Sigmoid colon (tissue), 7 donors: ENCODE results near the gene UQCRFS1. TPM values are rescaled to one million over a fixed set of nuclear protein-coding genes. Genes with fewer than 3 reads are reported as not detected.

Experiments
- DNase-seq: peaks from one replicate; pipeline ENCODE4 v3.0.0-alpha.2; 2019
- H3K27ac ChIP-seq, 4 donors: fragments of 200-600 bp; sonication (generic); one replicate each; pipeline ENCODE4 v1.5.1; 2016 to 2019; ENCODE audit warnings: mild to moderate bottlenecking in 1 of 4
- H3K27me3 ChIP-seq, 3 donors: fragments of 200-600 bp; sonication (generic); one replicate each; pipeline ENCODE4 v1.5.1; 2019; ENCODE audit warnings: mild to moderate bottlenecking in 1 of 3
- H3K36me3 ChIP-seq, 4 donors: fragments of 200-600 bp; sonication (generic); one replicate each; pipeline ENCODE4 v1.5.1; 2016 to 2019
- H3K4me1 ChIP-seq, 4 donors: fragments of 200-600 bp; sonication (generic); one replicate each; pipeline ENCODE4 v1.5.1; 2017 to 2019
- H3K4me3 ChIP-seq, 4 donors: fragments of 200-600 bp; sonication (generic); one replicate each; pipeline ENCODE4 v1.5.1; 2017 to 2019; ENCODE audit warnings: mild to moderate bottlenecking in 2 of 4, moderate library complexity in 1 of 4
- H3K9me3 ChIP-seq, 4 donors: fragments of 200-600 bp in 3 of 4; sonication (generic) in 3 of 4; one replicate each; pipeline versions ENCODE4 v1.5.1 to v1.6.1; 2013 to 2019
- CTCF ChIP-seq, 4 experiments: fragments of 450-650 bp in 3 of 4; fragments of 200-600 bp in 1 of 4; IDR thresholded peaks; one replicate each; pipeline ENCODE4 v1.5.1; 2016 to 2019; ENCODE audit warnings: antibody characterized with exemption in 4 of 4, mild to moderate bottlenecking in 3 of 4, moderate library complexity in 2 of 4
- EP300 ChIP-seq, 4 donors: sonication (generic); formaldehyde crosslinking; IDR thresholded peaks; one replicate each; pipeline ENCODE4 v1.6.1; 2017; ENCODE audit warnings: antibody characterized with exemption in 4 of 4
- POLR2A ChIP-seq, 2 donors: fragments of 450-650 bp; IDR thresholded peaks; one replicate each; pipeline ENCODE4 v1.6.1; 2016; ENCODE audit warnings: antibody characterized with exemption in 2 of 2, mild to moderate bottlenecking in 2 of 2, moderate library complexity in 2 of 2
- POLR2AphosphoS5 ChIP-seq, 4 donors: sonication (generic); formaldehyde crosslinking; IDR thresholded peaks; one replicate each; pipeline ENCODE4 v1.6.1; 2017; ENCODE audit warnings: antibody characterized with exemption in 4 of 4
- WGBS, 2 donors: extraction: QIAGEN DNeasy Blood & Tissue Kit; methylation state at CpG; one replicate each; pipeline ENCODE4 v1.1.7; 2013; 5-methylcytosine and 5-hydroxymethylcytosine counted together
- intact Hi-C: fragments of 100-400 bp; cut with DNase I; formaldehyde crosslinking; loops from one replicate; pipeline ENCODE4 v1.15.1; 2023
- polyA plus RNA-seq, 3 donors: library from polyadenylated mRNA; stranded (reverse); fragments of 200-250 nt; gene quantifications; one replicate each; pipeline ENCODE4 v1.2.3, GENCODE V29; 2013
- total RNA-seq, 4 donors: library from RNA; depleted of rRNA; stranded (reverse); fragments of >200 nt; gene quantifications; one replicate each; pipeline ENCODE4 v1.1.0, GENCODE V29; 2016
- donor health status: healthy with polysubstance abuse.
- donor health status: Bipolar disorder and iron deficiency.
- donor health status: healthy.

The UQCRFS1 gene
- total RNA-seq, result 10 to 100 TPM; 30.2 to 46.4 (median 41.4) TPM
- polyA plus RNA-seq, result 100 to 1,000 TPM in 2 of 3 donors, 10 to 100 TPM in 1; 78.6 to 148 (median 106) TPM

GRCh38 chr19:29212648-29213573, at the start of gene UQCRFS1:
UQCRFS1 (minus strand) TSS chr19:29213151; CDS start chr19:29213118, 33 bp downstream.
- H3K9me3 ChIP-seq, result no peaks in the 10 kb centered on the region
- peaks cover 0 to 2% (median 0%) of the 10 kb centered on the region in 4 donors for H3K36me3 ChIP-seq
- peak; percentile 97 for DNase-seq
- peak within 1 kb of the TSS; percentile 82 to 99 (median 91) for H3K4me3 ChIP-seq
- intact Hi-C loops, result loop anchor here (5.0 kb wide), 2 partner anchors 394 to 1421 kb away; partner anchors contain the start of gene POP4
- no peaks in the 10 kb centered on the region for H3K27me3 ChIP-seq
- H3K4me1 ChIP-seq, result peaks cover 0 to 36% (median 25%) of the 10 kb centered on the region in 4 donors
- peak within 1 kb of the TSS; percentile 93 to 98 (median 96) for H3K27ac ChIP-seq
- WGBS, 2 donors, result 1% methylated on average over 91 to 92 of the region's 95 CpGs
- peak; percentile 95 to 98 (median 98) for TF ChIP-seq POLR2AphosphoS5 (IDR thresholded peaks at IDR 0.05)
- TF ChIP-seq POLR2A (IDR thresholded peaks at IDR 0.05), result peak; percentile 66 to 72
- no peak for TF ChIP-seq CTCF (IDR thresholded peaks at IDR 0.05)
- peak in 1 of 4 donors; percentile 58 for TF ChIP-seq EP300 (IDR thresholded peaks at IDR 0.05)

- H3K36me3 ChIP-seq, result no peaks in the 10 kb centered on the region
- no peaks in the 10 kb centered on the region for H3K9me3 ChIP-seq
- peaks cover 0 to 12% (median 0%) of the 10 kb centered on the region in 3 donors for H3K27me3 ChIP-seq
- H3K4me3 ChIP-seq, result no peak overlapping the region
- H3K27ac ChIP-seq, result no peak overlapping the region
- 43 to 68% methylated on average over 2 of the region's 2 CpGs for WGBS, 2 donors
- no peak for TF ChIP-seq EP300 (IDR thresholded peaks at IDR 0.05)
- no peak for TF ChIP-seq POLR2A (IDR thresholded peaks at IDR 0.05)
- TF ChIP-seq POLR2AphosphoS5 (IDR thresholded peaks at IDR 0.05), result no peak
- TF ChIP-seq CTCF (IDR thresholded peaks at IDR 0.05), result no peak
- intact Hi-C loops, result loop anchor here (2.0 kb wide), 1 partner anchor 525 kb away; no protein-coding TSS in a partner anchor
- DNase-seq, result no peak
- no peaks in the 10 kb centered on the region for H3K4me1 ChIP-seq
These were observed 49.1 kb upstream of the UQCRFS1 start for GRCh38 chr19:29262085-29262484.

DNA sequence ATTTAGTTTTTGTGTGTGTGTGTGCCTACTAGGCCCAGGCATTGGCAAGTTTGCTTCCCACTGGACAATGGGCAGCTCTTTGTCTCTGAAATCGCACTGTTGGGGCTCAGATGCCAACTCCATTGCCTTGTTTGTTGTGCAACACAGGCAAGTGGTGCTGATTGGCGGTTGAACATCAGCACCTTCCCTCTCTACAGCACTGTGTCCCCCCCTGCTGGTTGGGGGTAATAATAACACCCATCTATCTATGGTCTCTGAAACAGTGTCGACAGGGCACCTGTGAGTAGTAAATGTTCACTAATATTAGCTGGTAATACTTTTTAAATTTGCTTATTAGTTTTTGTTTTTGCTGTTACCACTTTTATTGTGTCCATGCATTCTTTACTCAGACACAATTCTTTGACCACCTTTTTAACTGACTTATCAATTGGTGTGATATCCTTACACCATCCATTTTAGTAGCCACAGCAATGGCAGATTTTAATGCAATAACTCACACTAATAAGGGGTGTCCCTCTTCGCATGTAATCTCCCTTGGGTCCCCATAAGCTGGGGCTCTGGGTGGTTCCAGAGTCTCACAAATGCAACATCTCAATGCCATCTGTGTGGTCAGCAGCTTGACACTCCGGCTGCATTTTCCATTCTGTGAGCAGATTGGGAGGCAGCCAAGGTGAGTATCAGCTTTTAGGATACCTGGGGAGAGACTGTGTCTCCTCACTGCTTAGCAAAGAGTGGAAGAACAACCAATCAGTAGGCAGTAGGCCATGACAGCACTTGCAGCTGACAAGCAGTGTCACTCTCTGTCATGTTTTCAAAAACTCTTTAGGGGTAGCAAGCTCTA, 47.7 kb upstream of the UQCRFS1 start:
- Histone ChIP-seq H3K9me3 (no peaks in the 10 kb centered on the region), H3K4me3 (no peak overlapping the region), H3K27ac (no peak overlapping the region), H3K36me3 (no peaks in the 10 kb centered on the region), H3K4me1 (no peaks in the 10 kb centered on the region), H3K27me3 (no peaks in the 10 kb centered on the region)
- no peak for DNase-seq
- 77 to 78% methylated on average over 5 of the region's 5 CpGs for WGBS, 2 donors
- no peak for TF ChIP-seq EP300 (IDR thresholded peaks at IDR 0.05)
- TF ChIP-seq CTCF (IDR thresholded peaks at IDR 0.05), result peak in 1 of 4 experiments; percentile 15
- intact Hi-C loops, result no loop called here

GRCh38 chr19:29259867-29260281, 46.9 kb upstream of the UQCRFS1 start:
- intact Hi-C loops, result no loop called here
- TF ChIP-seq POLR2A (IDR thresholded peaks at IDR 0.05) (no peak), EP300 (IDR thresholded peaks at IDR 0.05) (no peak), POLR2AphosphoS5 (IDR thresholded peaks at IDR 0.05) (no peak), CTCF (IDR thresholded peaks at IDR 0.05) (no peak)
- 72 to 77% methylated on average over 6 of the region's 6 CpGs for WGBS, 2 donors
- Histone ChIP-seq H3K27ac (no peak overlapping the region), H3K27me3 (no peaks in the 10 kb centered on the region), H3K36me3 (no peaks in the 10 kb centered on the region), H3K9me3 (no peaks in the 10 kb centered on the region), H3K4me1 (no peaks in the 10 kb centered on the region), H3K4me3 (no peak overlapping the region)
- no peak for DNase-seq
